ENCODE data around the gene BCS1L. TPM values are rescaled to one million over a fixed set of nuclear protein-coding genes. Genes with fewer than 3 reads are reported as not detected.
A peak's percentile ranks its signal among the peaks of the same experiment; 100 is the strongest.

Gene BCS1L
- 10 to 100 TPM; 36.4 to 60.4 (median 47.9) TPM for polyA plus RNA-seq (ENCODE audit: insufficient read length in 4 of 4)

- DNase-seq (ENCODE audit: low read depth in 4 of 4, low spot score in 3 of 4): peak in 3 of 4 donors; percentile 74 to 80 (median 76)
Observed at GRCh38 chr2:218659258-218659987, at the start of gene BCS1L, which contains the start of gene ZNF142. Gene BCS1L, plus strand, starts transcription at chr2:218659683. Its CDS starts 1,305 bp downstream, at chr2:218660988. Gene ZNF142, minus strand, starts transcription at chr2:218659623. Its CDS starts 3,194 bp downstream, at chr2:218656429.

GRCh38 chr2:218615868-218616315, 43.6 kb upstream of the BCS1L start:
- DNase-seq (ENCODE audit: low read depth in 4 of 4, low spot score in 3 of 4): no peak

GRCh38 chr2:218618102-218618860, 41.2 kb upstream of the BCS1L start:
- no peak for DNase-seq (ENCODE audit: low read depth in 4 of 4, low spot score in 3 of 4)

- DNase-seq (ENCODE audit: low read depth in 4 of 4, low spot score in 3 of 4): no peak
Observed at GRCh38 chr2:218621007-218621406, 38.5 kb upstream of the BCS1L start.

- DNase-seq (ENCODE audit: low read depth in 4 of 4, low spot score in 3 of 4): no peak
Observed at GRCh38 chr2:218622606-218623365, 36.7 kb upstream of the BCS1L start.

- no peak for DNase-seq (ENCODE audit: low read depth in 4 of 4, low spot score in 3 of 4)
Observed at GRCh38 chr2:218623366-218623705, 36.1 kb upstream of the BCS1L start.

- no peak for DNase-seq (ENCODE audit: low read depth in 4 of 4, low spot score in 3 of 4)
Observed at GRCh38 chr2:218626369-218626768, 33.1 kb upstream of the BCS1L start.

GRCh38 chr2:218627939-218628338, 31.5 kb upstream of the BCS1L start:
- DNase-seq (ENCODE audit: low read depth in 4 of 4, low spot score in 3 of 4): no peak

GRCh38 chr2:218631837-218632236, 27.6 kb upstream of the BCS1L start:
- no peak for DNase-seq (ENCODE audit: low read depth in 4 of 4, low spot score in 3 of 4)

GRCh38 chr2:218635719-218636118, 23.8 kb upstream of the BCS1L start:
- DNase-seq (ENCODE audit: low read depth in 4 of 4, low spot score in 3 of 4): no peak

GRCh38 chr2:218638372-218638771, 21.1 kb upstream of the BCS1L start:
- no peak for DNase-seq (ENCODE audit: low read depth in 4 of 4, low spot score in 3 of 4)

GRCh38 chr2:218642121-218642656, 17.3 kb upstream of the BCS1L start:
- no peak for DNase-seq (ENCODE audit: low read depth in 4 of 4, low spot score in 3 of 4)

- no peak for DNase-seq (ENCODE audit: low read depth in 4 of 4, low spot score in 3 of 4)
Observed at GRCh38 chr2:218642786-218643185, 16.7 kb upstream of the BCS1L start.

- DNase-seq (ENCODE audit: low read depth in 4 of 4, low spot score in 3 of 4): no peak
Observed at GRCh38 chr2:218643751-218644310, 15.7 kb upstream of the BCS1L start.

- DNase-seq (ENCODE audit: low read depth in 4 of 4, low spot score in 3 of 4): no peak
Observed at GRCh38 chr2:218644721-218645120, 14.8 kb upstream of the BCS1L start.

GRCh38 chr2:218645126-218645525, 14.4 kb upstream of the BCS1L start:
- peak in 1 of 4 donors; percentile 16 for DNase-seq (ENCODE audit: low read depth in 4 of 4, low spot score in 3 of 4)

- no peak for DNase-seq (ENCODE audit: low read depth in 4 of 4, low spot score in 3 of 4)
Observed at GRCh38 chr2:218648088-218648786, 11.2 kb upstream of the BCS1L start.

GRCh38 chr2:218648787-218649100, 10.7 kb upstream of the BCS1L start:
- no peak for DNase-seq (ENCODE audit: low read depth in 4 of 4, low spot score in 3 of 4)

- no peak for DNase-seq (ENCODE audit: low read depth in 4 of 4, low spot score in 3 of 4)
Observed at GRCh38 chr2:218655751-218656150, 3.7 kb upstream of the BCS1L start.

GRCh38 chr2:218658671-218659257, 719 bp upstream of the BCS1L start:
- DNase-seq (ENCODE audit: low read depth in 4 of 4, low spot score in 3 of 4): no peak
